Glutamatergic neuron (in vitro differentiated cells): ENCODE data around the gene HSF5. TPM values are rescaled to one million over a fixed set of nuclear protein-coding genes. Genes with fewer than 3 reads are reported as not detected.

Experiments
- DNase-seq: peaks from one replicate; pipeline ENCODE4 v3.0.0; 2022
- H3K27ac Mint-ChIP-seq: one replicate; pipeline ENCODE4 v1.8.0; 2020; ENCODE audit warnings: mild to moderate bottlenecking, mixed read lengths, inconsistent platforms; ENCODE audit not compliant: unreplicated experiment
- H3K27me3 Mint-ChIP-seq: one replicate; pipeline ENCODE4 v1.8.0; 2020; ENCODE audit warnings: mild to moderate bottlenecking, moderate library complexity, mixed read lengths, inconsistent platforms; ENCODE audit not compliant: unreplicated experiment
- H3K36me3 Mint-ChIP-seq: one replicate; pipeline ENCODE4 v1.8.0; 2020; ENCODE audit warnings: mild to moderate bottlenecking, mixed read lengths, inconsistent platforms; ENCODE audit not compliant: unreplicated experiment
- H3K4me1 Mint-ChIP-seq: one replicate; pipeline ENCODE4 v1.8.0; 2020; ENCODE audit warnings: mild to moderate bottlenecking, low read depth, mixed read lengths, inconsistent platforms; ENCODE audit not compliant: unreplicated experiment
- H3K4me3 Mint-ChIP-seq: one replicate; pipeline ENCODE4 v1.8.0; 2020; ENCODE audit warnings: mild to moderate bottlenecking, mixed read lengths, inconsistent platforms; ENCODE audit not compliant: unreplicated experiment
- H3K9me3 Mint-ChIP-seq: one replicate; pipeline ENCODE4 v1.8.0; 2020; ENCODE audit warnings: mild to moderate bottlenecking, moderate library complexity, mixed read lengths, inconsistent platforms; ENCODE audit not compliant: unreplicated experiment
- total RNA-seq: library from RNA; stranded (reverse); fragmentation: NEBNext Ultra II Directional; extraction: Animal tissue kit (Norgen Biotek cat#: 25700); gene quantifications from one replicate; pipeline ENCODE4 v1.2.1, GENCODE V29; 2021; ENCODE audit not compliant: unreplicated experiment
- TF ChIP-seq, protein P1 (sequence below): fragments of 200-600 bp; sonication (generic); IDR thresholded peaks from one replicate; pipeline ENCODE4 v1.5.0; 2021; ENCODE audit not compliant: partially characterized antibody, unreplicated experiment

The HSF5 gene
- total RNA-seq, 1 donor from 2014 or later, result 0.10 TPM

DNA sequence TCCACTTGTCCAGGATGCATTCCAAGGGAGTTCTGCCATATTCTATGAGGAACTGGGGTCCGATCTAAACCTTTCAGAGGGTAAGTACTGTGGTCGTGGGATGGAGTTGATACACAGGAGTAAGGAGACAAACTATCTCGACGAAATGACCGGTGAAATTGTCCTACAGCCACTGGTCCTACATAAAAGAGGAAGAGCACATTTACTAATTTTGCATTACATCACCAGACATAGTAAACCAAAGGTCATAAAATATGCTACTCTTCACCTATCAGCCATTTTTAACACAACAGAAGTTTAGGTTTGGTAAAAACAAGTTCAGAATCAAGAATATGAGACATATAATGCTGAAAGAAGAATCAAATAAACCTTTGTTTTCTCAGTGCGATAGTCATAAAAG lies 8.1 kb downstream of the HSF5 start:
- Mint-ChIP-seq H3K4me3 (no peak overlapping the region), H3K27me3 (no peaks in the 10 kb centered on the region), H3K27ac (no peak overlapping the region), H3K4me1 (no peaks in the 10 kb centered on the region), H3K36me3 (no peaks in the 10 kb centered on the region), H3K9me3 (no peaks in the 10 kb centered on the region)
- DNase-seq, result no peak
- TF ChIP-seq, protein P1, sequence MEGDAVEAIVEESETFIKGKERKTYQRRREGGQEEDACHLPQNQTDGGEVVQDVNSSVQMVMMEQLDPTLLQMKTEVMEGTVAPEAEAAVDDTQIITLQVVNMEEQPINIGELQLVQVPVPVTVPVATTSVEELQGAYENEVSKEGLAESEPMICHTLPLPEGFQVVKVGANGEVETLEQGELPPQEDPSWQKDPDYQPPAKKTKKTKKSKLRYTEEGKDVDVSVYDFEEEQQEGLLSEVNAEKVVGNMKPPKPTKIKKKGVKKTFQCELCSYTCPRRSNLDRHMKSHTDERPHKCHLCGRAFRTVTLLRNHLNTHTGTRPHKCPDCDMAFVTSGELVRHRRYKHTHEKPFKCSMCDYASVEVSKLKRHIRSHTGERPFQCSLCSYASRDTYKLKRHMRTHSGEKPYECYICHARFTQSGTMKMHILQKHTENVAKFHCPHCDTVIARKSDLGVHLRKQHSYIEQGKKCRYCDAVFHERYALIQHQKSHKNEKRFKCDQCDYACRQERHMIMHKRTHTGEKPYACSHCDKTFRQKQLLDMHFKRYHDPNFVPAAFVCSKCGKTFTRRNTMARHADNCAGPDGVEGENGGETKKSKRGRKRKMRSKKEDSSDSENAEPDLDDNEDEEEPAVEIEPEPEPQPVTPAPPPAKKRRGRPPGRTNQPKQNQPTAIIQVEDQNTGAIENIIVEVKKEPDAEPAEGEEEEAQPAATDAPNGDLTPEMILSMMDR, result no peak

DNA sequence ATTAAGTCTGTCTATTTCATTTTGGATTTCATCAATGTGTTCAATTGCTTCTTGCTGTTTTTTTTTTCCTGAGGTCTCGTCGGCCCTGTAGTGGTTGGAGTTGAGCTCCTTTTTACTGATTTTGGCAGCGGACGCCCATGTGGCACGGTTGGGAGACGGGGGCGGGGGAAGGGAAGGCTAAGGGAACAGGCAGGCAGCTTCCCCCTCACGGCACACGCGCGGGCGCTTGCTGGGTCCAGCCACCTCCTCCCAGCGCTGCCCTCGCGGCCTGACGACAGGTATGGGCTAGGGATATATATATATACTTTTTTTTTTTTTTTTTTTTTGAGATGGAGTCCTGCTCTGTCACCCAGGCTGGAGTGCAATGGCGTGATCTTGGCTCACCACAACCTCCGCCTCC lies 11.4 kb downstream of the HSF5 start:
- Mint-ChIP-seq H3K27me3 (no peaks in the 10 kb centered on the region), H3K36me3 (no peaks in the 10 kb centered on the region), H3K4me3 (no peak overlapping the region), H3K4me1 (no peaks in the 10 kb centered on the region), H3K27ac (no peak overlapping the region), H3K9me3 (no peaks in the 10 kb centered on the region)
- no peak for DNase-seq
- TF ChIP-seq, protein P1, result no peak

DNA sequence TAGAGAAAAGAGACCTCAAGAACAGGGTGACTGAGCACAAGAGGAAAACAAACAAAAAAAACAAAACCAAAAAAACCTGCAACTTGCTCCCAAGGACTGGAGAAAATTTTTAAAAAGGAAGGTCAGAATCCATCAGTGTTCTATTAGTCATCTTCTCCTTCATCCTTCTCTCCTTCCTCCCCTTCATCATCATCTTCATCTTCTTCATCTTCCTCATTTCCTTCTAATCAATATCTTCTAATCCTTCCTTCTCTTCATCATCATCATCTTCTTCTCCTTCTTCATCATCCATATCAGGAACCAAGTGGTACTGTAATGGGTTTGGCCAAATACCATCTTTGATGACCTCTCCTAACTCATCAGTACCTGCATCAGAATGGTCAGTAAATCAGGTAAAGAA lies 12.2 kb downstream of the HSF5 start:
- no peaks in the 10 kb centered on the region for H3K9me3 Mint-ChIP-seq

DNA sequence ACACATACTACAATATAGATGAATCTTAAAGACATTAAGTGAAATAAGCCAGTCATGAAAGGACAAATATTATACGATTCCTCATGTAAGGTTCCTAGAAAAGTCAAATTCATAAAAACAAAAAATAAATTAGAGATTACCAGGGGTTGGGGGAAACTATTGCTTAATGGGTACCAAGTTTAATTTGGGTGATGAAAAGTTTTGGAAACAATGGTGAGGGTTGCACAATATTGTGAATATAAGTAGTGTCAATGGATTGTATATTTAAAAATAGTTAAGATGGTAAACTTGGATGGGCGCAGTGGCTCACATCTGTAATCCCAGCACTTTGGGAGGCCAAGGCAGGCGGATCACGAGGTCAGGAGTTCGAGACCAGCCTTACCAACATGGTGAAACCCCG lies 17.9 kb downstream of the HSF5 start:
- no peak for DNase-seq
- Mint-ChIP-seq H3K4me1 (no peaks in the 10 kb centered on the region), H3K27ac (no peak overlapping the region), H3K9me3 (no peaks in the 10 kb centered on the region), H3K36me3 (no peaks in the 10 kb centered on the region), H3K4me3 (no peak overlapping the region), H3K27me3 (no peaks in the 10 kb centered on the region)
- TF ChIP-seq, protein P1, result no peak

More for the DNA sequence above, 12.2 kb downstream of the HSF5 start:
- no peak overlapping the region for H3K27ac Mint-ChIP-seq
- no peak for DNase-seq
- H3K27me3 Mint-ChIP-seq, result no peaks in the 10 kb centered on the region
- no peaks in the 10 kb centered on the region for H3K36me3 Mint-ChIP-seq
- no peak overlapping the region for H3K4me3 Mint-ChIP-seq
- TF ChIP-seq, protein P1, result no peak
- no peaks in the 10 kb centered on the region for H3K4me1 Mint-ChIP-seq

DNA sequence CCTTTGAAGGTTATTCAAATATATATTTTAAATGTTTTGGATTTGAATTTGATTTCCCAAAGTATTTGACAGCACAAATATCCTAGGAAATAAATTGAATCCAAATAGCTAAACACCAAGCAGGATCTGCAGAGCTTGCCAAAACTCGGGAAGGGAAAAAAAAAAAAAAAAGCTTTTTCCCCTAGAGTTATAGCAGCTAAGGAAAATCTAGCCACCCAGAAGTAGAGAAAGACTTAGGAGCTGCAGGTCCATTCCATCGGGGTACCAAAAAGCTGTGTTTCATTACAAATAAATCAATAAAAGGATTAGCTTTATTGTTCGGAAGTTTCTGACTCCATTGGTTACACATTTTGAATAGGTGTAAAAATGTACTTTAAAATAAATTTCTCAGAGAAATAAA lies 19.3 kb downstream of the HSF5 start:
- Mint-ChIP-seq H3K36me3 (no peaks in the 10 kb centered on the region), H3K4me3 (no peak overlapping the region), H3K27me3 (no peaks in the 10 kb centered on the region), H3K9me3 (no peaks in the 10 kb centered on the region), H3K27ac (no peak overlapping the region), H3K4me1 (no peaks in the 10 kb centered on the region)
- TF ChIP-seq, protein P1, result no peak
- DNase-seq, result no peak
